Caco-2 (cell line): ENCODE measurements around the gene PSMD13. TPM values are rescaled to one million over a fixed set of nuclear protein-coding genes. Genes with fewer than 3 reads are reported as not detected.
A peak's percentile ranks its signal among the peaks of the same experiment; 100 is the strongest.

Source experiments
- BruUV-seq: library from RNA; stranded (reverse); fragments of 400-500 nt; replicated peaks from 2 replicates; lab custom pipeline; 2021; lab: Mats Ljungman, UMichigan
- CTCF ChIA-PET: fragments of 300-600 bp; sonication (Branson Sonifier 250); formaldehyde crosslinking; loops from one replicate; lab custom pipeline; 2022; ENCODE audit warnings: antibody characterized with exemption; lab: Charles Lee
- POLR2A ChIA-PET: fragments of 300-600 bp; sonication (Branson Sonifier 250); formaldehyde crosslinking; loops from one replicate; lab custom pipeline; 2022; ENCODE audit warnings: antibody characterized with exemption; lab: Charles Lee
- DNase-seq, 2 experiments: peaks; one replicate each; pipeline versions ENCODE4 v3.0.0 to v3.0.0-alpha.2; 2020 to 2022
- H3K27me3 ChIP-seq: replicated peaks from 2 replicates; pipeline ENCODE4 v1.6.0; 2011; ENCODE audit warnings: low read length; ENCODE audit not compliant: control insufficient read depth, insufficient read depth
- H3K36me3 ChIP-seq: 2 replicates; pipeline ENCODE4 v1.5.1; 2011; ENCODE audit warnings: low read length; ENCODE audit not compliant: control insufficient read depth, insufficient read depth
- H3K4me1 ChIP-seq: fragments of 250-450 bp; sonication (Bioruptor Pico); 2 replicates; pipeline ENCODE4 v1.5.1; 2020; ENCODE audit warnings: mild to moderate bottlenecking
- H3K4me3 ChIP-seq: 2 replicates; pipeline ENCODE4 v1.5.1; 2011; ENCODE audit warnings: low read depth, mild to moderate bottlenecking, control low read depth, low read length
- H3K9me3 ChIP-seq: fragments of 250-450 bp; sonication (Bioruptor Pico); 2 replicates; pipeline ENCODE4 v1.5.1; 2020; ENCODE audit warnings: mild to moderate bottlenecking, moderate library complexity
- H3K27ac Mint-ChIP-seq: one replicate; pipeline ENCODE4 v1.8.0; 2022; ENCODE audit warnings: mixed read lengths; ENCODE audit not compliant: unreplicated experiment
- H3K27me3 Mint-ChIP-seq: one replicate; pipeline ENCODE4 v1.8.0; 2022; ENCODE audit warnings: mixed read lengths; ENCODE audit not compliant: insufficient read depth, unreplicated experiment
- H3K36me3 Mint-ChIP-seq: one replicate; pipeline ENCODE4 v1.8.0; 2022; ENCODE audit warnings: mild to moderate bottlenecking, mixed read lengths; ENCODE audit not compliant: insufficient read depth, unreplicated experiment
- H3K4me1 Mint-ChIP-seq: one replicate; pipeline ENCODE4 v1.8.0; 2022; ENCODE audit warnings: low read depth, mixed read lengths; ENCODE audit not compliant: unreplicated experiment
- H3K4me3 Mint-ChIP-seq: one replicate; pipeline ENCODE4 v1.8.0; 2022; ENCODE audit warnings: mild to moderate bottlenecking, moderate library complexity, mixed read lengths; ENCODE audit not compliant: unreplicated experiment
- H3K9me3 Mint-ChIP-seq: one replicate; pipeline ENCODE4 v1.8.0; 2022; ENCODE audit warnings: mixed read lengths; ENCODE audit not compliant: unreplicated experiment
- intact Hi-C: fragments of 100-400 bp; cut with micrococcal nuclease; formaldehyde crosslinking; loops from one replicate; pipeline ENCODE4 v1.10.0; 2022; ENCODE audit not compliant: unreplicated experiment
- total RNA-seq: library from RNA; stranded (reverse); gene quantifications from 2 replicates; pipeline ENCODE4 v1.2.3, GENCODE V29; 2022
- TF ChIP-seq, protein P1 (sequence below), 2 experiments: fragments of 200-600 bp in 1 of 2; IDR thresholded peaks; 1 replicate in 1 of 2; 2 replicates in 1 of 2; pipeline versions ENCODE4 v1.5.1 to v1.8.0; 2011 to 2022; ENCODE audit warnings: antibody characterized with exemption in 1 of 2, control low read depth in 1 of 2, inconsistent platforms in 1 of 2, low read depth in 1 of 2, low read length in 1 of 2, mild to moderate bottlenecking in 1 of 2, moderate library complexity in 1 of 2; ENCODE audit not compliant: insufficient read depth in 1 of 2, severe bottlenecking in 1 of 2, unreplicated experiment in 1 of 2

The PSMD13 gene
- total RNA-seq, 1 experiment from 2014 or later, result 172 TPM

DNA sequence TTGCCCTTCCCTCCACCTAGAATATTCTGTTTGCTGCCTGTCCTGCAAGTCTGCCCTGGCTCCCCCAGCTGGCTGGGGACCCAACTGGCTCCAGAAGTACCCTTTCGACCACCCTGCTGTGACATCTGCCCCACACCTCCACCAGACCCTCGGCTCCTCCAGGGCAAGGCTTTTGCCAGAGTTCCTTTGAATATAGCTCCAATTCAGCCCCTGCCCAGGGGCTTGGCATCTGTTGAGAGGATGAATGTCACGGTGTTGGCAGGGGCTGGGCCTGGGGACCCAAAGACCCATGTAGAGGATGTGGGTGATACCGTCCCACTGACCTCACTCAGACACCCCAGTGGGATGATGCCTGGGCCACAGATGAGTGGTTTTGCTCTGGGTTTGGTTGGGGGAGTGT, 45.4 kb downstream of the PSMD13 start:
- no peaks in the 10 kb centered on the region for H3K9me3 ChIP-seq
- peaks cover 17% of the 10 kb centered on the region for H3K4me1 ChIP-seq
- Mint-ChIP-seq H3K4me1 (peaks cover 4% of the 10 kb centered on the region), H3K9me3 (no peaks in the 10 kb centered on the region), H3K27ac (no peak overlapping the region), H3K4me3 (peak overlapping the region; percentile 7), H3K27me3 (peaks cover 26% of the 10 kb centered on the region), H3K36me3 (peaks cover 5% of the 10 kb centered on the region)
- POLR2A ChIA-PET, result interaction anchor here (1.3 kb wide), 1 partner anchor 75 kb away, joined by 8 read pairs; the partner anchor contains the start of gene BET1L
- peak in 1 of 2 experiments; percentile 30 for DNase-seq
- intact Hi-C loops, result no loop called here
- H3K36me3 ChIP-seq, result no peaks in the 10 kb centered on the region
- BruUV-seq, result no TSS peak
- H3K27me3 ChIP-seq, result peaks cover 5% of the 10 kb centered on the region
- CTCF ChIA-PET, result interaction anchor here (0.6 to 1.6 kb wide), 3 partner anchors 9 to 32 kb away, joined by 3 to 4 read pairs (median 3); no protein-coding TSS in a partner anchor
- TF ChIP-seq, protein P1, sequence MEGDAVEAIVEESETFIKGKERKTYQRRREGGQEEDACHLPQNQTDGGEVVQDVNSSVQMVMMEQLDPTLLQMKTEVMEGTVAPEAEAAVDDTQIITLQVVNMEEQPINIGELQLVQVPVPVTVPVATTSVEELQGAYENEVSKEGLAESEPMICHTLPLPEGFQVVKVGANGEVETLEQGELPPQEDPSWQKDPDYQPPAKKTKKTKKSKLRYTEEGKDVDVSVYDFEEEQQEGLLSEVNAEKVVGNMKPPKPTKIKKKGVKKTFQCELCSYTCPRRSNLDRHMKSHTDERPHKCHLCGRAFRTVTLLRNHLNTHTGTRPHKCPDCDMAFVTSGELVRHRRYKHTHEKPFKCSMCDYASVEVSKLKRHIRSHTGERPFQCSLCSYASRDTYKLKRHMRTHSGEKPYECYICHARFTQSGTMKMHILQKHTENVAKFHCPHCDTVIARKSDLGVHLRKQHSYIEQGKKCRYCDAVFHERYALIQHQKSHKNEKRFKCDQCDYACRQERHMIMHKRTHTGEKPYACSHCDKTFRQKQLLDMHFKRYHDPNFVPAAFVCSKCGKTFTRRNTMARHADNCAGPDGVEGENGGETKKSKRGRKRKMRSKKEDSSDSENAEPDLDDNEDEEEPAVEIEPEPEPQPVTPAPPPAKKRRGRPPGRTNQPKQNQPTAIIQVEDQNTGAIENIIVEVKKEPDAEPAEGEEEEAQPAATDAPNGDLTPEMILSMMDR (IDR thresholded peaks at IDR 0.05; ENCODE audit: insufficient read depth in 1 of 2, low read depth in 1 of 2, low read length in 1 of 2, severe bottlenecking in 1 of 2, unreplicated experiment in 1 of 2), result no peak
- H3K4me3 ChIP-seq, result no peak overlapping the region

DNA sequence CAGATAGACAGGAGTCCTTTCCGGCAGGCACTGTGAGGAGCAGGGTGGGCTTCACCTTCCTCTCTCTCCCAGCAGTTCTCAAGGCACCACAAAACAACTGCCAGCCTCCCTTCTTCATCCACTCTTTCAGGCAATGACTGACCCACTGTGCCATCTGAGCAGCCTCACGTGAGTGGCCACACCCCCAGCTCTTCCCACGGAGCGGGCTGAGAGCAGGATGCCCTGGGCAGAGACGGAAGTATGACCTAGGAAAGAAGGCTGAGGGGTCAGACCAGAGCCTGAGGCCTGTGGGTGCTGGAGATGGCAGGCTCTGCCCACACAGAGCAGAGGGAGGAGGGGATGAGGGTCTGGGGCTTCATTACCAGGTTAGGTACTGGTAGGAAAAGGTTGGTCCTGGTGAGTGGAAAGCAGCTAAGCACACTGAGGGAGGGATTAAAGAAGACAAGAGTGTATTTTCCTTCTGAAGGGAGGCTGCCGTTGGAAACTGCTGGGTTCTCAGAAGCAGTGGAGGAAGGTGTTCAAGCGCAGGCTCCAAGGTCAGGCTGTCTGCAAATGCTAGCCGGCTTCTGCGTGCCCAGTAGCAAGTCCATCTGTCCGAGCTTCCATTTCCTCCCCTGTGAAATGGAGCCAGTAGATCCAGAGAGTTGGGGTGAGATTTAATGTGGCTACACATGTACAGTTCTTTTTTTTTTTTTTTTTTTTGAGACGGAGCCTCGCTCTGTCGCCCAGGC, 46.0 kb downstream of the PSMD13 start:
- ChIA-PET CTCF (interaction anchor here (1.2 to 1.3 kb wide), 2 partner anchors 22 to 32 kb away, joined by 3 read pairs; no protein-coding TSS in a partner anchor), POLR2A (interaction anchor here (1.3 kb wide), 1 partner anchor 76 kb away, joined by 8 read pairs; the partner anchor contains the start of gene BET1L)
- no peak for DNase-seq
- H3K27me3 ChIP-seq, result peaks cover 5% of the 10 kb centered on the region
- peaks cover 17% of the 10 kb centered on the region for H3K4me1 ChIP-seq
- Mint-ChIP-seq H3K9me3 (no peaks in the 10 kb centered on the region), H3K4me3 (no peak overlapping the region), H3K27ac (no peak overlapping the region), H3K4me1 (peaks cover 7% of the 10 kb centered on the region), H3K27me3 (peaks cover 26% of the 10 kb centered on the region), H3K36me3 (peaks cover 8% of the 10 kb centered on the region)
- TF ChIP-seq, protein P1 (IDR thresholded peaks at IDR 0.05; ENCODE audit: insufficient read depth in 1 of 2, low read depth in 1 of 2, low read length in 1 of 2, severe bottlenecking in 1 of 2, unreplicated experiment in 1 of 2), result no peak
- intact Hi-C loops, result no loop called here
- H3K4me3 ChIP-seq, result no peak overlapping the region
- BruUV-seq, result no TSS peak
- H3K9me3 ChIP-seq, result no peaks in the 10 kb centered on the region
- no peaks in the 10 kb centered on the region for H3K36me3 ChIP-seq

DNA sequence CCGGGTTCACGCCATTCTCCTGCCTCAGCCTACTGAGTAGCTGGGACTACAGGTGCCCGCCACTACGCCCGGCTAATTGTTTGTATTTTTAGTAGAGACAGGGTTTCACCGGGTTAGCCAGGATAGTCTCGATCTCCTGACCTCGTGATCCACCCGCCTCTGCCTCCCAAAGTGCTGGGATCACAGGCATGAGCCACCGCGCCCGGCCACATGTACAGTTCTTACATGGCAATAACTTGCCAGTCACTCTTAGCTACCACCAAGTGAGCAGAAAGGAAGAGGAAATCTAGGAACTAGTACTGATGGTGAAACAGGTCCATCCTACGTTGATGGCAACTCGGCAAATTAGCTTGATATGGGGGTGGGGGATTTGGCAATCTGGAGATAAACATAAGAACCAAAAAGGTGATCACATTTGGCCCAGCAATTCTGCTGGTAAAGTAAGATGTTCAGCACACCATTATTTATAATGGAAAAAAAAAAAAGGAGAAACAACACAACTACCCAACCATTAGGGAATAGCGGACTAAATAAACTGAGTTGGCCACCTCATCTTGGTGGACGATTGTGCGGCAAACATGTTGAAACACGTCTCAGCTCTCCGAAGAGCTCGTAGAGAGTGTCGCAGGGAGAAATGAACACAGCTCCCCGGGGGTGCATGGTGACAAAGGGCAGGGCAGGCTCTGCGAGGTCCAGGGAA, 46.8 kb downstream of the PSMD13 start:
- TF ChIP-seq, protein P1 (IDR thresholded peaks at IDR 0.05; ENCODE audit: insufficient read depth in 1 of 2, low read depth in 1 of 2, low read length in 1 of 2, severe bottlenecking in 1 of 2, unreplicated experiment in 1 of 2), result no peak
- no peak overlapping the region for H3K4me3 ChIP-seq
- peaks cover 5% of the 10 kb centered on the region for H3K27me3 ChIP-seq
- peak in 1 of 2 experiments; percentile 17 for DNase-seq
- no peak overlapping the region for H3K27ac Mint-ChIP-seq
- no TSS peak for BruUV-seq
- H3K4me1 Mint-ChIP-seq, result peaks cover 7% of the 10 kb centered on the region
- intact Hi-C loops, result no loop called here
- POLR2A ChIA-PET, result no interaction called here
- peaks cover 17% of the 10 kb centered on the region for H3K4me1 ChIP-seq
- peaks cover 26% of the 10 kb centered on the region for H3K27me3 Mint-ChIP-seq
- no peaks in the 10 kb centered on the region for H3K9me3 Mint-ChIP-seq
- H3K4me3 Mint-ChIP-seq, result no peak overlapping the region
- CTCF ChIA-PET, result interaction anchor here (1.2 kb wide), 1 partner anchor 33 kb away, joined by 3 read pairs; no protein-coding TSS in a partner anchor
- H3K36me3 Mint-ChIP-seq, result peaks cover 11% of the 10 kb centered on the region
- no peaks in the 10 kb centered on the region for H3K36me3 ChIP-seq
- no peaks in the 10 kb centered on the region for H3K9me3 ChIP-seq
